Endothelial cell of umbilical vein (primary cell): ENCODE data around the gene BID. TPM values are rescaled to one million over a fixed set of nuclear protein-coding genes. Genes with fewer than 3 reads are reported as not detected.

Experiments used
- BruUV-seq: library from RNA; stranded (reverse); fragments of 400-500 nt; replicated peaks from 2 replicates; lab custom pipeline; 2021; lab: Mats Ljungman, UMichigan
- CTCF ChIA-PET: fragments of 300-600, 350-600 bp; sonication (Branson Sonifier 250); formaldehyde crosslinking; loops from one replicate; lab custom pipeline; 2021; ENCODE audit warnings: antibody characterized with exemption, inconsistent platforms; lab: Charles Lee
- POLR2A ChIA-PET: fragments of 300-600, 350-600 bp; sonication (Branson Sonifier 250); formaldehyde crosslinking; loops from one replicate; lab custom pipeline; 2021; ENCODE audit warnings: antibody characterized with exemption, inconsistent platforms; lab: Charles Lee
- DNase-seq: peaks from one replicate; pipeline ENCODE4 v3.0.0-alpha.2; 2011; ENCODE audit warnings: low read depth, low spot score
- FAIRE-seq: peaks from 2 replicates; lab custom pipeline; 2011; peaks lifted over from hg19 to GRCh38; lab: Jason Lieb, UNC
- H2AFZ ChIP-seq: 2 replicates; pipeline ENCODE4 v1.6.0; 2012; ENCODE audit warnings: low read depth, low read length, control low read depth, inconsistent platforms
- H3K27ac ChIP-seq: 2 replicates; pipeline ENCODE4 v1.5.1; 2011; ENCODE audit warnings: low read depth, mild to moderate bottlenecking, control low read depth, low read length, moderate library complexity; ENCODE audit not compliant: insufficient read depth
- H3K27me3 ChIP-seq, 2 experiments: 2 replicates each; pipeline versions ENCODE4 v1.6.0 to v1.6.1; 2011; ENCODE audit warnings: low read length in 2 of 2, mixed read lengths in 1 of 2; ENCODE audit not compliant: control insufficient read depth in 2 of 2, insufficient read depth in 2 of 2
- H3K36me3 ChIP-seq, 2 experiments: 2 replicates in 1 of 2; 3 replicates in 1 of 2; pipeline ENCODE4 v1.5.1; 2011; ENCODE audit warnings: low read length in 2 of 2, mild to moderate bottlenecking in 1 of 2, moderate library complexity in 1 of 2; ENCODE audit not compliant: control insufficient read depth in 2 of 2, insufficient read depth in 2 of 2; ENCODE audit errors: extremely low read depth in 1 of 2
- H3K4me1 ChIP-seq: 3 replicates; pipeline ENCODE4 v1.5.1; 2011; ENCODE audit warnings: mild to moderate bottlenecking, low read length; ENCODE audit not compliant: control insufficient read depth, insufficient read depth; ENCODE audit errors: extremely low read depth
- H3K4me2 ChIP-seq: 2 replicates; pipeline ENCODE4 v1.6.1; 2011; ENCODE audit warnings: low read length, control low read depth, mixed read lengths; ENCODE audit not compliant: insufficient read depth
- H3K4me3 ChIP-seq, 3 experiments: fragments of 200-600 bp in 1 of 3; sonication (generic), shearing (Covaris generic) in 1 of 3; replicated peaks in 1 of 3; 2 replicates each; pipeline ENCODE4 v1.5.1; 2011 to 2016; ENCODE audit warnings: control low read depth in 3 of 3, low read length in 3 of 3, mild to moderate bottlenecking in 2 of 3, inconsistent platforms in 1 of 3, low read depth in 1 of 3, moderate library complexity in 1 of 3; ENCODE audit not compliant: insufficient read depth in 1 of 3
- H3K79me2 ChIP-seq: 2 replicates; pipeline ENCODE4 v1.6.0; 2012; ENCODE audit warnings: low read length, inconsistent platforms; ENCODE audit not compliant: control insufficient read depth, insufficient read depth
- H3K9ac ChIP-seq: replicated peaks from 2 replicates; pipeline ENCODE3; 2011; ENCODE audit warnings: low read length, control low read depth; ENCODE audit not compliant: insufficient read depth; ENCODE audit errors: extremely low read depth
- H3K9me1 ChIP-seq: replicated peaks from 3 replicates; pipeline ENCODE4 v1.6.0; 2011; ENCODE audit warnings: mild to moderate bottlenecking, low read length; ENCODE audit not compliant: control insufficient read depth, insufficient read depth; ENCODE audit errors: extremely low read depth
- H3K9me3 ChIP-seq: replicated peaks from 2 replicates; pipeline ENCODE4 v1.5.1; 2012; ENCODE audit warnings: low read length, inconsistent platforms; ENCODE audit not compliant: control insufficient read depth, insufficient read depth
- H4K20me1 ChIP-seq: replicated peaks from 2 replicates; pipeline ENCODE3; 2011; ENCODE audit warnings: mild to moderate bottlenecking, low read length; ENCODE audit not compliant: control insufficient read depth, insufficient read depth; ENCODE audit errors: extremely low read depth
- EZH2 ChIP-seq: IDR thresholded peaks from 2 replicates; pipeline ENCODE4 v1.6.1; 2012; ENCODE audit warnings: borderline replicate concordance, low read depth, mild to moderate bottlenecking, moderate library complexity, low read length, inconsistent platforms; ENCODE audit not compliant: severe bottlenecking
- FOS ChIP-seq: IDR thresholded peaks from 2 replicates; pipeline ENCODE4 v1.6.1; 2011; ENCODE audit warnings: mild to moderate bottlenecking, low read length, moderate library complexity, borderline replicate concordance; ENCODE audit not compliant: insufficient read depth
- GATA2 ChIP-seq: IDR thresholded peaks from 2 replicates; pipeline ENCODE4 v1.7.0; 2011; ENCODE audit warnings: low read depth, mild to moderate bottlenecking, moderate library complexity, mixed read lengths, low read length; ENCODE audit not compliant: insufficient read length, insufficient read depth
- JUN ChIP-seq: IDR thresholded peaks from 2 replicates; pipeline ENCODE4 v1.6.1; 2011; ENCODE audit warnings: borderline replicate concordance, low read depth; ENCODE audit not compliant: insufficient read length, insufficient read depth
- MYC ChIP-seq: IDR thresholded peaks from one replicate; pipeline ENCODE4 v1.6.1; 2011; ENCODE audit warnings: mild to moderate bottlenecking, low read depth, low read length
- POLR2A ChIP-seq: IDR thresholded peaks from 2 replicates; pipeline ENCODE4 v1.6.1; 2012; ENCODE audit warnings: low read depth, mild to moderate bottlenecking, control low read depth, low read length
- POLR2AphosphoS5 ChIP-seq: IDR thresholded peaks from 2 replicates; pipeline ENCODE4 v1.6.1; 2012; ENCODE audit warnings: low read depth, mild to moderate bottlenecking, control low read depth, low read length, moderate library complexity; ENCODE audit not compliant: insufficient read depth
- dilution Hi-C: fragments of 300-500 bp; cut with MboI; formaldehyde crosslinking; loops from one replicate; pipeline ENCODE4 v1.15.0; 2019; ENCODE audit warnings: low sequenced_read_pairs; ENCODE audit not compliant: extremely low pct_ligation_motif_present
- intact Hi-C: fragments of 100-400 bp; cut with micrococcal nuclease; formaldehyde crosslinking; loops from one replicate; pipeline ENCODE4 v1.10.0; 2022
- polyA plus RNA-seq, 4 experiments: library from polyadenylated mRNA; depleted of rRNA in 3 of 4; stranded (reverse) in 3 of 4; unstranded in 1 of 4; fragments of >200 nt; gene quantifications; 2 replicates each; pipeline versions ENCODE4 v1.2.1 to v1.2.3, GENCODE V29; 2011 to 2012; ENCODE audit warnings: missing spikeins in 1 of 4
- total RNA-seq: library from RNA; stranded (reverse); gene quantifications from 2 replicates; pipeline ENCODE4 v1.2.3, GENCODE V29; 2021
- TF ChIP-seq, protein P1 (sequence below), 2 donors: IDR thresholded peaks; 1 replicate in 1 of 2; 2 replicates in 1 of 2; pipeline ENCODE4 v1.5.1; 2011; ENCODE audit warnings: low read length in 2 of 2, mild to moderate bottlenecking in 2 of 2, moderate library complexity in 2 of 2, control low read depth in 1 of 2, inconsistent platforms in 1 of 2, low read depth in 1 of 2; ENCODE audit not compliant: insufficient read depth in 1 of 2; ENCODE audit errors: extremely low read depth in 1 of 2
- TF ChIP-seq, protein P2 (sequence below): IDR thresholded peaks from 2 replicates; pipeline ENCODE4 v1.6.1; 2011; ENCODE audit not compliant: insufficient read depth, insufficient read length

Gene BID
- total and polyA plus RNA-seq, 2 donors (not counting 3 experiments of a cell fraction or from before 2014, with no cell fraction given): 39.0 to 119 TPM

DNA sequence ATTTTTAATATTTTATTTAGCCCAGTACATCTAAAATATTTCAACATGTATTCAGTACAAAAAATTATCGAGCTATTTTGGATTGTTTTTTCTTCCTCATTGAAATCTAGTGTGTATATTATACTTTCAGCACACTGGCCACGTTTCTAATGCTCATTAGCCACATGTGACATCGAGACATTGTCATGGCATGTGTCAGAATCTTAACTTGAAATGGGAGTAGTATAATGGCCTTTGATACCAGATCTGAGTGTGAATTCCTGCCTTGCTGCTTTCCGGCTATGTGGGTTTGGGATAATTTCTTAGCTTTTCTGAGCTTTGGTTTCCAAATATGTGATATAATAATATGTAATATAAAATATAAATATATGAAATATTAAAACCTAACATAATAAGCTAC is 81.4 kb downstream of the BID start:
- DNase-seq (no peak), FAIRE-seq (no peak)
- dilution Hi-C loops: no loop called here
- POLR2A ChIA-PET: interaction anchor here (0.6 kb wide), 1 partner anchor 37 kb away, joined by 11 read pairs; no protein-coding TSS in a partner anchor
- H3K4me3 ChIP-seq: no peak overlapping the region
- H3K27me3 ChIP-seq: no peaks in the 10 kb centered on the region
- H3K27ac ChIP-seq: no peak overlapping the region
- H3K79me2 ChIP-seq: no peaks in the 10 kb centered on the region
- H2AFZ ChIP-seq: no peak overlapping the region
- no peaks in the 10 kb centered on the region for H4K20me1 ChIP-seq
- TF ChIP-seq GATA2 (no peak), POLR2AphosphoS5 (no peak), POLR2A (no peak), JUN (no peak), EZH2 (no peak), MYC (no peak), FOS (no peak)
- TF ChIP-seq, protein P1, sequence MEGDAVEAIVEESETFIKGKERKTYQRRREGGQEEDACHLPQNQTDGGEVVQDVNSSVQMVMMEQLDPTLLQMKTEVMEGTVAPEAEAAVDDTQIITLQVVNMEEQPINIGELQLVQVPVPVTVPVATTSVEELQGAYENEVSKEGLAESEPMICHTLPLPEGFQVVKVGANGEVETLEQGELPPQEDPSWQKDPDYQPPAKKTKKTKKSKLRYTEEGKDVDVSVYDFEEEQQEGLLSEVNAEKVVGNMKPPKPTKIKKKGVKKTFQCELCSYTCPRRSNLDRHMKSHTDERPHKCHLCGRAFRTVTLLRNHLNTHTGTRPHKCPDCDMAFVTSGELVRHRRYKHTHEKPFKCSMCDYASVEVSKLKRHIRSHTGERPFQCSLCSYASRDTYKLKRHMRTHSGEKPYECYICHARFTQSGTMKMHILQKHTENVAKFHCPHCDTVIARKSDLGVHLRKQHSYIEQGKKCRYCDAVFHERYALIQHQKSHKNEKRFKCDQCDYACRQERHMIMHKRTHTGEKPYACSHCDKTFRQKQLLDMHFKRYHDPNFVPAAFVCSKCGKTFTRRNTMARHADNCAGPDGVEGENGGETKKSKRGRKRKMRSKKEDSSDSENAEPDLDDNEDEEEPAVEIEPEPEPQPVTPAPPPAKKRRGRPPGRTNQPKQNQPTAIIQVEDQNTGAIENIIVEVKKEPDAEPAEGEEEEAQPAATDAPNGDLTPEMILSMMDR (IDR thresholded peaks at IDR 0.05; ENCODE audit: extremely low read depth in 1 of 2, insufficient read depth in 1 of 2, low read depth in 1 of 2, low read length in 2 of 2): no peak
- TF ChIP-seq, protein P2, sequence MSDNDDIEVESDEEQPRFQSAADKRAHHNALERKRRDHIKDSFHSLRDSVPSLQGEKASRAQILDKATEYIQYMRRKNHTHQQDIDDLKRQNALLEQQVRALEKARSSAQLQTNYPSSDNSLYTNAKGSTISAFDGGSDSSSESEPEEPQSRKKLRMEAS: no peak
- no peaks in the 10 kb centered on the region for H3K36me3 ChIP-seq
- CTCF ChIA-PET: no interaction called here
- no TSS peak for BruUV-seq
- no peak overlapping the region for H3K4me2 ChIP-seq
- H3K9me3 ChIP-seq: no peaks in the 10 kb centered on the region
- H3K4me1 ChIP-seq: no peaks in the 10 kb centered on the region
- intact Hi-C loops: no loop called here
- no peak overlapping the region for H3K9ac ChIP-seq
- no peaks in the 10 kb centered on the region for H3K9me1 ChIP-seq
